IPS-18a (cell line): ENCODE results near the gene SMARCD2.
A peak's percentile ranks its signal among the peaks of the same experiment; 100 is the strongest.

ENCODE experiments used
- H3K27ac ChIP-seq: one replicate; pipeline ENCODE4 v1.5.1; 2013; ENCODE audit warnings: low read length
- H3K27me3 ChIP-seq: one replicate; pipeline ENCODE4 v1.6.1; 2013; ENCODE audit warnings: mild to moderate bottlenecking, low read length; ENCODE audit not compliant: control insufficient read depth, insufficient read depth
- H3K36me3 ChIP-seq: one replicate; pipeline ENCODE4 v1.6.1; 2013; ENCODE audit warnings: low read depth, low read length; ENCODE audit not compliant: control insufficient read depth
- H3K4me1 ChIP-seq: one replicate; pipeline ENCODE4 v1.6.1; 2013; ENCODE audit warnings: low read depth, low read length; ENCODE audit not compliant: control insufficient read depth
- H3K4me3 ChIP-seq: one replicate; pipeline ENCODE4 v1.5.1; 2013; ENCODE audit warnings: low read length
- H3K9ac ChIP-seq: one replicate; pipeline ENCODE4 v1.6.1; 2013; ENCODE audit warnings: mild to moderate bottlenecking, low read length, moderate library complexity
- H3K9me3 ChIP-seq: one replicate; pipeline ENCODE4 v1.6.1; 2013; ENCODE audit warnings: low read depth, low read length; ENCODE audit not compliant: control insufficient read depth

The SMARCD2 gene

DNA sequence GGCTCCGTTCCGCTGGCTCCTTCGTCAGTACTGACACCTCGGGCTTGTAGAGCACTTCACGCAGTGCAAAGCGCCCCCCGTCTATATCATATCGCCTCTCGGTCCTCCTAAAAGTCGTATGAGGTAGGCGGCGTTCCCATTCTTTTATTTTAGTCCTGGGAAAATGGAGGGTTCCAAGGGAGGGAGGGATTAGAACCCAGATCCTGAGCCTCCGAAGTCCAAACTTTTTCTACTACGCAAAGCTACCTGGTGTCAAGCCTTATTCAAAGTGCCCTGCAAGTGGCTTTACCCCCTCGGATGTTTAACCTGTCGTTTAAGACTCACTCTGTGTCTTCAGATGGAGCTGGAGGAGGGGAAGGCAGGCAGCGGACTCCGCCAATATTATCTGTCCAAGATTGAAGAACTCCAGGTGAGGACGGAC, 14.7 kb downstream of the SMARCD2 start:
- Histone ChIP-seq H3K4me3 (peak overlapping the region; percentile 97), H3K9me3 (no peaks in the 10 kb centered on the region), H3K27me3 (no peaks in the 10 kb centered on the region), H3K4me1 (peaks cover 4% of the 10 kb centered on the region), H3K27ac (peak overlapping the region; percentile 100), H3K9ac (peak overlapping the region; percentile 97), H3K36me3 (peaks cover 71% of the 10 kb centered on the region)

DNA sequence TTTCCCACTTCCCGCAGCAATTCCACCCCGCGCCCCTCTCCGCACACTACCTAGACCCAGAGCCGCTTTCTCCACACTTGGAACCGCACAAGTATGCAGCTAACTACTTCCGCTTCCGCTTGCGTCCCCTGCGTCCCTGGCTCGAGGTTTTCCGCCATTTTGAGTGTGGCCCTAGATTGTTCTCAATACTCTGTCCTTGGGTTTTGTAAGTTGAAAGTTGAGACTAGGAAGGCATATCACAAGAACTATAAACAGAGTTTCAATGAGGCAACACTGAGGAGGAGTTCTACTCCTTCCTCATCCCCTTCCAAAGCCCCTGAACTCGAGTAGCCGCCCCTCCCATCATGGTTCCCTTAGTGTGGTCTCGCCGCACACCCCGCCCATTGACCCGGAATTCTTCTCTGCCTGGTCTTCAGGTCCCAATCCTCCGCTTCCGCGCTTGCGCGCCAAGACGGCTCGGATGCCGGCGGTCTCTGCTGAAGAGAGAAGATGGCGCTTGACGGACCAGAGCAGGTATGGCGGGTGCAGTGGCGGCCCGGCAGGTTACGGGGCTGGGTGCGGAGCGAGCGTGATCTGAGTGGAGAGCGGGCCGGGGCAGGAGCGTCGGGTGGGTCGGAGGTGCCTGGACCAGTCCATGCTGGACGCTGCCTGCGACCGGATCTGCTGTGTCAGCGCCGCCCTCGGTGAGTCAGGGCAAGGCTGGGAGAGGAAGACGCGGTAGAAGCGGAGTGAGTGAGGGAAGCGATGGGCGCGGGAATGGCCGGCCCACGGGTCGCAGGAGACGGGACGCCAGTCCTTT, 15.3 kb downstream of the SMARCD2 start, which contains the start of the genes FTSJ3 and PSMC5:
Gene FTSJ3 (minus strand): TSS at position 662 of the 799 bp plus-strand sequence. CDS start 761 bp downstream, outside the sequence.
Gene PSMC5 (plus strand): TSS at position 430 of the 799 bp plus-strand sequence. CDS start 60 bp downstream, at position 490.
- Histone ChIP-seq H3K27ac (peak within 1 kb of the TSS; percentile 100), H3K36me3 (peaks cover 71% of the 10 kb centered on the region), H3K4me1 (peaks cover 4% of the 10 kb centered on the region)

DNA sequence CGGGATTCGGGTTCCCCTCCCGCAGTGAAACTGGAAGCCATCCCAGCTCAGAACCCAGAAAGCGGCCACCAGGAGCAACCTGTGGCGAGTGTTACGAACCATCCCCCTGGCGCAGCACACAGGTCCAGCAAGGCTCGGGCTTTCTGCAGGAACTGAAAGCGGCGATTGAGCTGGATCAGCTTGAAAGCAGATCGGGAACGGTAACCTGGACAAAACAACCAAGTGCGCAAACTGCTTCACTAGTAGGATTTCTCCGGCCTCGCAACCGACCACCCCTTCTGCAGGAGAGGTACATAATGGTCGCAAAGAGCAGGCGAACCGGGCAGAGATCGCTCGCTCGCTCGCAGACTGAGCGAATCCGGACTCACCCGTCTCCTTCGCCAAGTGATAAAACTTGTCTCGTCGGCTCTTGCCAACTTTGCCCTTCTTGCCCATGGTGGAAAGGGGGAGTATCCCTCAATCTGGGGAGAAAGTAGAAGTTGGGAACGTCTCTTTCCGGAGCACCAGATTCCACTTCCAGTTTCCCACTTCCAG, 15.9 kb downstream of the SMARCD2 start:
- Histone ChIP-seq H3K27me3 (no peaks in the 10 kb centered on the region), H3K4me3 (peak overlapping the region; percentile 97), H3K4me1 (peaks cover 4% of the 10 kb centered on the region), H3K27ac (peak overlapping the region; percentile 100), H3K9ac (peak overlapping the region; percentile 97), H3K9me3 (no peaks in the 10 kb centered on the region), H3K36me3 (peaks cover 71% of the 10 kb centered on the region)

More for the DNA sequence above, 15.3 kb downstream of the SMARCD2 start, which contains the start of the genes FTSJ3 and PSMC5:
- Histone ChIP-seq H3K27me3 (no peaks in the 10 kb centered on the region), H3K9ac (peak within 1 kb of the TSS; percentile 97), H3K4me3 (peak within 1 kb of the TSS; percentile 97), H3K9me3 (no peaks in the 10 kb centered on the region)

DNA sequence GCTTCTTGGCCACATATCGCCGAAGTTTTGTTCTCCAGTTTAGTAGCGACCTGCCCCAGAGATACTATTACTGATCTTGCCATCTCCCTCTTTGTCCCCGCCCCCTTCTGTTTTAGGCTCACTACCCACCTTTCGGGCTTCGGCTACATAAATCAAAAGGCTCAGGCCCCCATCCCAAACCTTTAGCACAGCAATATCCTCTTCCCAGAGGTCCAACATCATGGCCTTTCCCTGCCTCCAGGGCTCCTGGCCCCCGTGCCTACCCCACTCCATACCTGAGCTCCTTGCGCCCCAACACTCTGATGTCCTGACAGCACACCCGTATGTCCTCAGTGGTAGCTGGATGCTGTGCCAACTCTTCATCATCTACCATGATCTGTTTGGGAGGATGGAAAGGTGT, 18.1 kb downstream of the SMARCD2 start:
- H3K27ac ChIP-seq: no peak overlapping the region
- no peaks in the 10 kb centered on the region for H3K27me3 ChIP-seq
- H3K4me1 ChIP-seq: peaks cover 4% of the 10 kb centered on the region
- no peak overlapping the region for H3K9ac ChIP-seq
- no peaks in the 10 kb centered on the region for H3K9me3 ChIP-seq
- no peak overlapping the region for H3K4me3 ChIP-seq
- peaks cover 71% of the 10 kb centered on the region for H3K36me3 ChIP-seq

DNA sequence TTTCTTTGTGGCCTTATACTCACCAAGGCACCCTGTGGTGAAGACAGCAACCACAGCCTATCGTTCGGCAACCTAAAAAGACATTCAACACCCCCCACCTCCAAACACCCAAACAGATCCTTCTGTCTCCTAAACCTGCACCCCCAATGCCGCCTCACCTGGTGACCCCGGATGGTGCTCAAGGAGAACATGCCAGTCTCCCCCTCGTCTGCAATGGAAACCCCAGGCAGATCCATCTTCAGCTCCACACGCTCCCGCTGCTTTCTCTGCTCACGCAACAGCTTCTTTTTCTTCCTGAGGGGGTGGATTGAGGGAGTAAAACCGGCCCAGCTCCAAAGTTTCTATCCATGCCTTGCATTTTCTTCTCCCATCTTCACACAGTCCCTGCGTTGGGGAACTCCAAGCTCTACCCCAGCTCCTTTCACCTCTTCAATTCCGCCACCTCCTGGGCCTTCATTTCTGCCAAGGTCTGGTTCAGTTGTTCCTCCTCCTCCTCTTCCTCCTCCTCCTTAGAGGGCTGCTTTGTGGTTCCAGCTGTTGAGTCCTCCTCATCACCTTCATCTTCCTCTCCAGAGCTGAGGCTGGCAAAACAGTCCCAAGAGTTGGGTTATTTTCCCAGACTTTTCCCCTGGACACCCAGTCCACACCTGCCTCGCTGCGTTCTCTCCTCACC, 18.7 kb downstream of the SMARCD2 start:
- H3K27ac ChIP-seq: no peak overlapping the region

DNA sequence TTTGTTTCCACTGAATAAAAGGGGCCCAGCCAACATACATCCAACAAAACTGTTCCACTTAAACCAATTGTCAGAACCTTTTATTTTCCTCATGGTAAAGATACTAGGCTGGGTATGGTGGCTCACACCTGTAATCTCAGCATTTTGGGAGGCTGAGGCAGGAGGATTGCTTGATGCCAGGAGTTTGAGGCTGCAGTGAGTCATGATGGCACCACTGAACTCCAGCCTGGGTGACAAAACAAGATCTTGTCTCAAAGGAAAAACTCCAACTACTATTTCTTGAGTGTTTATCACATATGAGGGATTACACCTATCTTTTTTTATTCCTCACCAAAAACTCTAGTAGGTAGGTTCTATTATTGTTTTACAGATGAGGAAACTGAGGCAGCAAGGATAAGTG, 19.9 kb downstream of the SMARCD2 start:
- H3K9me3 ChIP-seq: no peaks in the 10 kb centered on the region
- H3K27ac ChIP-seq: no peak overlapping the region
- no peaks in the 10 kb centered on the region for H3K4me1 ChIP-seq
- H3K27me3 ChIP-seq: no peaks in the 10 kb centered on the region
- peaks cover 82% of the 10 kb centered on the region for H3K36me3 ChIP-seq
- H3K9ac ChIP-seq: no peak overlapping the region
- H3K4me3 ChIP-seq: no peak overlapping the region

More for the DNA sequence above, 18.7 kb downstream of the SMARCD2 start:
- Histone ChIP-seq H3K9ac (no peak overlapping the region), H3K4me3 (no peak overlapping the region), H3K4me1 (peaks cover 4% of the 10 kb centered on the region), H3K36me3 (peaks cover 71% of the 10 kb centered on the region), H3K27me3 (no peaks in the 10 kb centered on the region), H3K9me3 (no peaks in the 10 kb centered on the region)

DNA sequence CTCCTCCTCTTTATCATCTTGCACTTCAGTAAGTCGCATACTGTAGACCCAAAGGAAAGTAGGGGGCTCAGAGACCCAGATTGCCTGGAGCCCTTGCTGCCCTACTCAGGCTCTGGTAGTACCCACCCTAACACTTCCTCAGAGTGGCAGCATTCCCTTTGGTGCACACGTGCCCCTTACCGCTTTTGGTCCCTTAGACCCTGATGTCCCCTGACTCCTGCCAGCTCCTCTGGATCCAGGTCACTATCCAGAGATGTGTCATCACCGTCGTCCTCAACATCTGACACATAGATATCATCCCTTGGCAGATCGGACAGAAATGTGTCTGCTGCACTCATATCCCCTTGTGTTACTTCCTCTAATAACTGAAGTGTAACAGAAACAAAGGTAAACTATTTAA, 20.7 kb downstream of the SMARCD2 start:
- no peaks in the 10 kb centered on the region for H3K9me3 ChIP-seq
- no peak overlapping the region for H3K9ac ChIP-seq
- H3K4me3 ChIP-seq: no peak overlapping the region
- no peak overlapping the region for H3K27ac ChIP-seq
- no peaks in the 10 kb centered on the region for H3K4me1 ChIP-seq
- peaks cover 90% of the 10 kb centered on the region for H3K36me3 ChIP-seq
- H3K27me3 ChIP-seq: no peaks in the 10 kb centered on the region

DNA sequence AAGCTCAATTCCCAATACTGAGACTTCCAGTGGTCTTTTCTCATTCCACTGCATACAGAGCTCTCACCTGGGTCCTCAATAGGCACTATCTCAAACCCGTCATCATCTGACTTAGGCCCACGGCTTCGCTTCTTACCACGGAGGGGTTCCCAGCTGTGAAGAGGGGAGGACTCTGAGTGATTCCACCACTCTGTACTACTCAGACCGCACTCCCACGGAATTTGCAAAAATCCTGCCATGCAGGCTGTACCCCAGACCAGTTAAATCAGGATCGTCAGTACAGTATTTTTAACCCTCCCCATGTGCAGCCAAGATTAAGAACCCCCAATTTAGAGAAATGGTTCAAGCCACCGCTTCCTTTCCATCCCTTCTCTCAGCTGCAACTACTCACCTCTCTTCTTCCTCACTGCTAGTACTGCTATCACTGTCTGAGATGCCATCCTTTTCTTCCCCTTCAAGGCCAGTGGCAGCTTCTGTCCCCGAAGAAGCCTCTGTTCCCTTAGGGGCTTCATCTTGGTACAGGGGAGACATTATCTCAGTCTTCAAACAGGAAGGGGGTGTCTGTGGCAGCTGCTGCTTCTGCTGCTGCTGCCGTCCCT, 21.4 kb downstream of the SMARCD2 start:
- Histone ChIP-seq H3K4me1 (no peaks in the 10 kb centered on the region), H3K4me3 (no peak overlapping the region), H3K9me3 (no peaks in the 10 kb centered on the region), H3K36me3 (peaks cover 97% of the 10 kb centered on the region), H3K9ac (no peak overlapping the region), H3K27ac (no peak overlapping the region), H3K27me3 (no peaks in the 10 kb centered on the region)

DNA sequence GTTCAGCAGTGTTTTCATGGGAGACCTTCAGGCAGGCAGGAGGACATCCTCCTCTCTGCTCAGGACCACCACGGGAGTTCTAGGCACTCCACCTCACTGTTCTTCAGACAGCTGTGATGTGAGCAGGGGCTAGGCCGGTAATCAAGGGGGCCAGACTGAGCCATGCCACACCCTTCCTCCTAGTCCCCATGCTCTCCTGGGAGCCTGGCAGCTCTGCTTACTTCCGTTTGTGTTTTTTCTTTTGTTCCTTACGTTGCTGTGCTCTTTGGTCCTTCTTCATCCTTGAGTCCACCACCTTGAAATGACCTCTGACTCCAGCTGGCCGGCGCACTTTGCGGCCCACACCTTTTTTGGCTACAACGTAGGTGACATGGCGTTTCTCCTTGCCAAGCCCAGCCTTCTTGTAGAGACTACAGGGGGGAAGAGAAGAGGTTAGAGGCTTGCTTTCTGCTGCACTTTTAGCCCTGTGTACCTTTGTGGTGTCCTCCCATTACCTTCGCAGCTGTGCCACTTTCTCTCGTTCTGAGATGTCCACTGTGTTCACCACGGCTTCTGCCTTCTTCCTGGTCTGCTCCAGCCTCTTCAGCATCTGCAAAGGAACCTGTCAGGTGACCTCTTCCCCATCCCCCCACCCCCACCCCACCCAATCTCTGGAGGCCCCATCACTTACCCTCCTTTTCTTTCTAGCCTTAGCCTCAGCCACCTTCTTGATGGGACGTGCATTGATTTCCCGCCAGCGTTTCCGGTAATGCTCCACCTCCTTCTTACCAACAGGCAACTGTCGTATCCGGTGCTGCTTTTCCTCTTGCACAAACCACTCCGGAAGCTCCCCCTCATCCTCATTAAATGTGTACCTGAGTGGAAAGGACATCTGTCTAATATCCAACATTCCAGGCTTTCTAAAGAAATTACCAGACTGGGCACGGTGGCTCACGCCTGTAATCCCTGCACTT, 22.6 kb downstream of the SMARCD2 start:
- Histone ChIP-seq H3K4me1 (no peaks in the 10 kb centered on the region), H3K27me3 (no peaks in the 10 kb centered on the region), H3K9me3 (no peaks in the 10 kb centered on the region), H3K36me3 (peaks cover 98% of the 10 kb centered on the region), H3K27ac (no peak overlapping the region), H3K4me3 (no peak overlapping the region), H3K9ac (no peak overlapping the region)

DNA sequence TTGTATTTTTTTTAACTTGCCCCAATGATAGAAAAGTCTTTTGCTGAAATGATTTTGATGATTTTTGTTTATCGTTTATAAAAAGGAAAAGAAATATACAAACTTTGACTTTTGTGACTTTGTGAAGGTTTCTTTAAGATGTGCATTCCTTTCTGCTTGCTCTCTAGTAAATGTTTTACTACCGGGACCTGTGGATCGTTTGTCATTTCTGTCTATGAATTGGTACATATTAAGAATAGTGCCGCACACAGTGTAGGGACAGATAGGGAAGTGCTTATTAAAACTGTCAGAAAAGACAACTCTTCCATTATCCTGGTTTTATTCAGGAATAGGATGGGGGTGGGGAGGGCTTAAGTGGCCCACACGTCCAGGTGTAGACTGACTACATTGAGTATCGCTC, 23.4 kb downstream of the SMARCD2 start:
- H3K4me1 ChIP-seq: no peaks in the 10 kb centered on the region
- H3K9me3 ChIP-seq: no peaks in the 10 kb centered on the region
- no peak overlapping the region for H3K27ac ChIP-seq
- H3K36me3 ChIP-seq: peaks cover 98% of the 10 kb centered on the region
- H3K27me3 ChIP-seq: no peaks in the 10 kb centered on the region
- H3K4me3 ChIP-seq: no peak overlapping the region
- H3K9ac ChIP-seq: no peak overlapping the region
